ENCODE data around the gene AUNIP.

The AUNIP gene

GRCh38 chr1:25799935-25800702, 59.1 kb downstream of the AUNIP start, which contains the start of gene SELENON:
Gene SELENON (plus strand): TSS chr1:25800193. CDS start chr1:25800231, 38 bp downstream.
- peak within 1 kb of the TSS; percentile 81 for H3K9ac ChIP-seq
- H3K27ac ChIP-seq: peak within 1 kb of the TSS; percentile 79
- TF ChIP-seq Cebpa-rat (IDR thresholded peaks at IDR 0.05): no peak

GRCh38 chr1:25799352-25799934, 59.8 kb downstream of the AUNIP start:
- H3K27ac ChIP-seq: peak overlapping the region; percentile 78
- peaks cover 83% of the 10 kb centered on the region for H3K4me1 ChIP-seq
- peak overlapping the region; percentile 84 for H3K4me2 ChIP-seq
- no peaks in the 10 kb centered on the region for H3K9me3 ChIP-seq
- peak overlapping the region; percentile 73 for H3K4me3 ChIP-seq
- H3K27me3 ChIP-seq: no peaks in the 10 kb centered on the region
- H4K20me1 ChIP-seq: peaks cover 13% of the 10 kb centered on the region; the same call in 1 of the 2 replicates
- no peaks in the 10 kb centered on the region for H3K36me3 ChIP-seq
- peak overlapping the region; percentile 77 for H3K9ac ChIP-seq
- no peak for TF ChIP-seq Cebpa-rat (IDR thresholded peaks at IDR 0.05)

More at GRCh38 chr1:25799935-25800702, 59.1 kb downstream of the AUNIP start, which contains the start of gene SELENON:
- peaks cover 17% of the 10 kb centered on the region; the same call in 1 of the 2 replicates for H4K20me1 ChIP-seq
- peak within 1 kb of the TSS; percentile 84 for H3K4me2 ChIP-seq
- H3K36me3 ChIP-seq: no peaks in the 10 kb centered on the region; the same call in 1 of the 2 replicates
- peaks cover 82% of the 10 kb centered on the region for H3K4me1 ChIP-seq
- H3K4me3 ChIP-seq: peak within 1 kb of the TSS; percentile 73
- H3K9me3 ChIP-seq: no peaks in the 10 kb centered on the region
- H3K27me3 ChIP-seq: no peaks in the 10 kb centered on the region

GRCh38 chr1:25798666-25799351, 60.4 kb downstream of the AUNIP start:
- Histone ChIP-seq H3K4me3 (no peak overlapping the region), H3K9ac (peak overlapping the region; percentile 77; the same call in 1 of the 2 replicates), H3K4me1 (peaks cover 83% of the 10 kb centered on the region), H3K4me2 (peak overlapping the region; percentile 84), H3K36me3 (no peaks in the 10 kb centered on the region), H3K9me3 (no peaks in the 10 kb centered on the region), H4K20me1 (peaks cover 8% of the 10 kb centered on the region; the same call in 1 of the 2 replicates), H3K27me3 (no peaks in the 10 kb centered on the region), H3K27ac (0 out of 2 replicates have a peak overlapping the region, but pooled peaks have one; percentile 78)
- no peak for TF ChIP-seq Cebpa-rat (IDR thresholded peaks at IDR 0.05)

- Histone ChIP-seq H3K27ac (no peak overlapping the region), H3K9me3 (no peaks in the 10 kb centered on the region), H3K27me3 (no peaks in the 10 kb centered on the region), H3K9ac (no peak overlapping the region), H4K20me1 (peaks cover 5% of the 10 kb centered on the region; the same call in 1 of the 2 replicates), H3K4me2 (no peak overlapping the region; the same call in 1 of the 2 replicates), H3K4me3 (no peak overlapping the region), H3K36me3 (no peaks in the 10 kb centered on the region), H3K4me1 (peaks cover 75% of the 10 kb centered on the region)
- no peak for TF ChIP-seq Cebpa-rat (IDR thresholded peaks at IDR 0.05)
Measured at GRCh38 chr1:25797939-25798338, 61.3 kb downstream of the AUNIP start.

GRCh38 chr1:25796811-25797458, 62.3 kb downstream of the AUNIP start:
- Histone ChIP-seq H3K36me3 (no peaks in the 10 kb centered on the region), H3K4me3 (no peak overlapping the region), H3K27me3 (no peaks in the 10 kb centered on the region), H4K20me1 (no peaks in the 10 kb centered on the region), H3K27ac (peak overlapping the region; percentile 42; the same call in 1 of the 2 replicates), H3K9me3 (no peaks in the 10 kb centered on the region), H3K4me2 (peak overlapping the region; percentile 56), H3K4me1 (peaks cover 65% of the 10 kb centered on the region), H3K9ac (0 out of 2 replicates have a peak overlapping the region, but pooled peaks have one; percentile 0)
- no peak for TF ChIP-seq Cebpa-rat (IDR thresholded peaks at IDR 0.05)

GRCh38 chr1:25795946-25796810, 63.1 kb downstream of the AUNIP start:
- Histone ChIP-seq H3K27ac (peak overlapping the region; percentile 8; the same call in 1 of the 2 replicates), H4K20me1 (no peaks in the 10 kb centered on the region), H3K9me3 (no peaks in the 10 kb centered on the region), H3K4me2 (peak overlapping the region; percentile 56), H3K27me3 (no peaks in the 10 kb centered on the region), H3K36me3 (no peaks in the 10 kb centered on the region), H3K9ac (0 out of 2 replicates have a peak overlapping the region, but pooled peaks have one; percentile 0), H3K4me1 (peaks cover 58% of the 10 kb centered on the region), H3K4me3 (no peak overlapping the region)
- TF ChIP-seq Cebpa-rat (IDR thresholded peaks at IDR 0.05): no peak

GRCh38 chr1:25795211-25795610, 64.0 kb downstream of the AUNIP start:
- Histone ChIP-seq H3K4me3 (no peak overlapping the region), H3K27me3 (no peaks in the 10 kb centered on the region), H3K4me1 (peaks cover 51% of the 10 kb centered on the region), H3K36me3 (no peaks in the 10 kb centered on the region), H3K4me2 (no peak overlapping the region), H3K27ac (no peak overlapping the region), H3K9me3 (no peaks in the 10 kb centered on the region), H3K9ac (no peak overlapping the region), H4K20me1 (no peaks in the 10 kb centered on the region)
- no peak for TF ChIP-seq Cebpa-rat (IDR thresholded peaks at IDR 0.05)

- Histone ChIP-seq H3K36me3 (no peaks in the 10 kb centered on the region), H3K4me2 (peak overlapping the region; percentile 17), H3K4me1 (peaks cover 45% of the 10 kb centered on the region), H3K9ac (no peak overlapping the region), H3K4me3 (no peak overlapping the region), H3K27me3 (no peaks in the 10 kb centered on the region), H3K9me3 (no peaks in the 10 kb centered on the region), H4K20me1 (no peaks in the 10 kb centered on the region), H3K27ac (no peak overlapping the region)
- TF ChIP-seq Cebpa-rat (IDR thresholded peaks at IDR 0.05): no peak
Measured at GRCh38 chr1:25794325-25794724, 64.9 kb downstream of the AUNIP start.
